ENCODE results near the gene CFAP65. TPM values are rescaled to one million over a fixed set of nuclear protein-coding genes. Genes with fewer than 3 reads are reported as not detected.
A peak's percentile ranks its signal among the peaks of the same experiment; 100 is the strongest.

Gene CFAP65
- total and polyA plus RNA-seq, 2 of the 13 experiments (the other 11 are each of a cell fraction or from before 2014, with no cell fraction given) = 0.05 TPM; not detected in 1

- TF ChIP-seq HNF1B (CRISPR knock-in tag; IDR thresholded peaks at IDR 0.05) (no peak), TERF1 (CRISPR knock-in tag; IDR thresholded peaks at IDR 0.05) (0 out of 2 replicates have a peak, but pooled peaks have one; percentile 31), ZNF530 (CRISPR knock-in tag; IDR thresholded peaks at IDR 0.05; ENCODE audit: low read depth) (no peak), PRDM10 (CRISPR knock-in tag; IDR thresholded peaks at IDR 0.05; ENCODE audit: low read depth) (no peak), RBFOX2 (IDR thresholded peaks at IDR 0.05; ENCODE audit: low read depth, low read length) (no peak), JUNB (CRISPR knock-in tag; IDR thresholded peaks at IDR 0.05; ENCODE audit: borderline replicate concordance) (peak; percentile 70; the same call in 1 of the 2 replicates), ZFYVE20 (CRISPR knock-in tag; IDR thresholded peaks at IDR 0.05; ENCODE audit: borderline replicate concordance, low read depth) (no peak), ZSCAN31 (CRISPR knock-in tag; IDR thresholded peaks at IDR 0.05; ENCODE audit: low read depth) (no peak), ZNF501 (CRISPR knock-in tag; IDR thresholded peaks at IDR 0.05) (no peak), DBP (CRISPR knock-in tag; IDR thresholded peaks at IDR 0.05; ENCODE audit: not compliant biosample characterization) (peak; percentile 81), RAD21 (CRISPR knock-in tag; IDR thresholded peaks at IDR 0.05) (no peak), NRL (CRISPR knock-in tag; IDR thresholded peaks at IDR 0.05; ENCODE audit: borderline replicate concordance) (no peak), ZNF513 (CRISPR knock-in tag; conservative IDR thresholded peaks at IDR 0.05) (no peak), GMEB1 (CRISPR knock-in tag; IDR thresholded peaks at IDR 0.05; ENCODE audit: borderline replicate concordance) (no peak), RARG (CRISPR knock-in tag; IDR thresholded peaks at IDR 0.05; ENCODE audit: low read depth) (no peak), ZNF660 (CRISPR knock-in tag; IDR thresholded peaks at IDR 0.05; ENCODE audit: borderline replicate concordance, low read depth) (no peak), NR3C1 (CRISPR knock-in tag; IDR thresholded peaks at IDR 0.05) (no peak), TBX2 (CRISPR knock-in tag; IDR thresholded peaks at IDR 0.05; ENCODE audit: borderline replicate concordance) (no peak)
These were observed 4.7 kb upstream of the CFAP65 start (continued) for GRCh38 chr2:219045937-219046550.

All from HepG2 (cell line).